Skin epidermis (tissue), 12 donors: Measurements from ENCODE around the gene C22orf31.
A peak's percentile ranks its signal among the peaks of the same experiment; 100 is the strongest.

ENCODE experiments used
- H3K27ac ChIP-seq, 21 experiments: fragments of 200-600 bp; sonication (generic) in 11 of 21; one replicate each; pipeline ENCODE4 v1.5.0; 2020; ENCODE audit warnings: mild to moderate bottlenecking in 3 of 21, inconsistent platforms in 2 of 21, moderate library complexity in 2 of 21
- H3K4me3 ChIP-seq, 7 experiments: fragments of 200-600 bp; sonication (generic) in 2 of 7; one replicate each; pipeline ENCODE4 v1.5.0; 2020; ENCODE audit warnings: inconsistent platforms in 2 of 7, mild to moderate bottlenecking in 2 of 7, moderate library complexity in 1 of 7

Gene C22orf31

GRCh38 chr22:29082826-29083545 is 21.4 kb upstream of the C22orf31 start:
- peak overlapping the region in 6 of 21 experiments; percentile 4 to 58 (median 42) for H3K27ac ChIP-seq
- H3K4me3 ChIP-seq, result no peak overlapping the region

GRCh38 chr22:29081517-29082236 is 20.0 kb upstream of the C22orf31 start:
- peak overlapping the region in 7 of 21 experiments; percentile 14 to 69 (median 38) for H3K27ac ChIP-seq
- H3K4me3 ChIP-seq, result no peak overlapping the region

DNA sequence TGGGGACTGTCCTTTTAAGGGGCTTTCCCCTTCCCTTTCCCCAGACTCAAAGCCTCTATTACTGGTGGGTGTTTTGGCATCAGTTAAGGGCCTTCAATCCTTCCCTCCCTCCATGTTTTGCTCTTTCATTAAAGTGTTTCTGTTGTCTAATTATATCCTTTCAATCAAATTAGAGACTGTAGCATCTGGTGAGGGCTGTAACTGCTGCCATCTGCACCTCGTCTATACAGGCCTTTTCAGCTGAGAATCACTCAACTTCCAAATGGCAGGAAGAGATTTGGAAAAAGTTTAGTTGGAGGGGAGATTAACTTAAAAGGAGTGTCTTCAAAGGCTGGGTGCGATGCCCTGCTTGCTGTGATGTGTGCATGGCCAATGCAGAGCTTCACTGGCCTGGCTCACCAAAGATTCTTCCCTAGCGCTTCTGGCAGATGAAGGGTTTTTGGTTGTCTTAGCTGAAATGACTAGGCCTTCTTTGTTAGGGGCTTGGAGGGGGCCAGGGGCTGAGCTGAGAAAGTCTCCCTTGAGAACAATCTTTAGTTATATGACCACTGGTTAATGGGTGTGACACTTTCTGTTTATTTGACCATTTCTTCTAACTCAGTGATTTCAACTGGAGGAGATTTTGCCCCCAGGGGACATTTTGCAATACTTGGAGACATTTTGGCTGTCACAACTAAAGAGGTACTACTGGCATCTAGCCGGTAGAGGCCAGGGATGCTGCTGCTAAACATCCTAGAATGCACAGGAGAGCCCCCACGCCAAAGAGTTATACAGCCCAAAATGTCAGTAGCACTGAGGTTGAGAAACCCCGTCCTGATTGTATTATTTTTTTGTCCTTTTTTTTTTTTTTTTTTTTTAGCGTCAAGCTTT is 18.7 kb upstream of the C22orf31 start:
- Histone ChIP-seq H3K4me3 (no peak overlapping the region), H3K27ac (peak overlapping the region in 16 of 21 experiments; percentile 4 to 71 (median 44))

- Histone ChIP-seq H3K27ac (peak overlapping the region in 19 of 21 experiments; percentile 3 to 71 (median 49)), H3K4me3 (no peak overlapping the region)
Measured at GRCh38 chr22:29079218-29079901, 17.7 kb upstream of the C22orf31 start.

- Histone ChIP-seq H3K4me3 (no peak overlapping the region), H3K27ac (peak overlapping the region in 19 of 21 experiments; percentile 3 to 71 (median 49))
Measured at GRCh38 chr22:29078869-29079207, 17.2 kb upstream of the C22orf31 start.

- H3K27ac ChIP-seq, result peak overlapping the region in 17 of 21 experiments; percentile 3 to 72 (median 55)
Measured at GRCh38 chr22:29078036-29078868, 16.6 kb upstream of the C22orf31 start.

DNA sequence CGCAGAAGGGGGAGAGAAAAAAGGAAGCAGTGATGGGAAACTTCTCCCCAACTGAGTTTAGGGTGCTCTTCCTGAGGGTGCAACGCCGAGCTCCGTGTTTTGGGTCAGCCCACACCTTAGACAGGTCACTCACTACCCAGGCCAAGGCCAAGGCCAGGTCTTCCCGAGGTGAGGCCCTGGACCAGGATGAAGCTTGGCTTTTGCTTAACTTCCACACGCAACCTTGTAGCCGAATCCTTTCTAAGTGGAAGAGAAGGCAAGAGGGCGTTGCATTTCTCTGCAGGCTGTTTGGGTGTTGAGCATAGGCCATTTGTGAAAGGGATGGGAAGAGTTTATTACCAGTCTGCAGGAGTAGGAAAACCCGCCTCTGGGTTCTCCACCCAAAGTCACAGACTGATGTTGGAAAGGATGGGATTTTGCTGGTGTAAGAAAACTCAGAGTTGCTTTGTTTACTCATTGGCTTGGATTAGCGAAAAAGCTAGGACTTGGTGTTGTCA is 12.7 kb upstream of the C22orf31 start:
- H3K27ac ChIP-seq, result peak overlapping the region in 19 of 21 experiments; percentile 80 to 98 (median 94)
- H3K4me3 ChIP-seq, result peak overlapping the region; percentile 64 to 87 (median 72)

More at GRCh38 chr22:29078036-29078868, 16.6 kb upstream of the C22orf31 start:
- no peak overlapping the region for H3K4me3 ChIP-seq

- Histone ChIP-seq H3K4me3 (peak overlapping the region; percentile 64 to 87 (median 72)), H3K27ac (peak overlapping the region; percentile 80 to 98 (median 94))
Measured at GRCh38 chr22:29073618-29074275, 12.1 kb upstream of the C22orf31 start.

GRCh38 chr22:29072979-29073617 is 11.5 kb upstream of the C22orf31 start, which contains the start of gene KREMEN1:
Gene KREMEN1 (plus strand): TSS chr22:29073035. CDS start chr22:29073131, 96 bp downstream.
- peak within 1 kb of the TSS; percentile 64 to 87 (median 72) for H3K4me3 ChIP-seq
- peak within 1 kb of the TSS; percentile 80 to 98 (median 94) for H3K27ac ChIP-seq

GRCh38 chr22:29072193-29072978 is 10.8 kb upstream of the C22orf31 start:
- H3K27ac ChIP-seq, result peak overlapping the region in 16 of 21 experiments; percentile 23 to 86 (median 71)
- H3K4me3 ChIP-seq, result peak overlapping the region in 6 of 7 experiments; percentile 18 to 87 (median 52)

DNA sequence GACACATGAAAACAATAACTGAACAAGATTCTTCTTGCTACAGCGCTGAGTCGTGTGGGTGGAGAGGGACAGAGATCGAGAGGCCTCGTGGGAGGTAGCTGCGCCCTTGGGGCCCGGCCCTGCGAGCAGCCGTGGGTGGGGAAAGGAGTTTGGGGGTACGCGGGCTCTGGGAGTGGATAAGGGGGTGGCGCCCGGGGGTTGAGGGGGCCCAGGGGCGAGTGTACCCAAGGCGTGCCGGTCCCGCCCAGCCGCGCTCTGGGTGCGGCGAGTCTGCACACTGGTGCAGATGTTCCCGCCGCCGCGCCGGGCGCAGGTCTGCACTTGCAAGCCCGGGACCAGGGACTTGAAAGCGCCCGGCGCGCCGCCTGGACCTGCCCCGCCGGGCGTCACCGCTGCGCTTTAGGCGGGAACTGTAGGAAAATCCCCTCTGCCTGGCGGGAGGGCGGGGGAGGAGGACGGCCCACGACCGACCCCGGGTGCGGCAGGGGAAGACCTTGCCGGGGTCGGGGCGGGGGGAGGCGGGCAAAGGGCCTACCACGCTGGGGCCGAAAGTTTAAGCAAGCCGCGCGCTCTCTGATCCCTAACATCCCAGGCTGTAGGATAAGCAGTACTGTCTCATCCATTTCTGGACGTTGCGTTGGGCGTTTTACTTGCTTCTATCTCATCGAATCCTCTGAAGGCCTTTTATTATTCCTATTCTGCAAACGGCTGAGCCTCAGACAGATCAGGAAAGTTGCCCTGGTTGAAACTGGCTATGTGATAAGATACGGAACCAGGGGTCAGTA is 9.8 kb upstream of the C22orf31 start:
- Histone ChIP-seq H3K27ac (peak overlapping the region in 20 of 21 experiments; percentile 10 to 86 (median 65)), H3K4me3 (peak overlapping the region; percentile 3 to 87 (median 31))

GRCh38 chr22:29070490-29070889 is 8.9 kb upstream of the C22orf31 start:
- Histone ChIP-seq H3K4me3 (no peak overlapping the region), H3K27ac (peak overlapping the region in 15 of 21 experiments; percentile 23 to 86 (median 73))

- Histone ChIP-seq H3K27ac (no peak overlapping the region), H3K4me3 (no peak overlapping the region)
Measured at GRCh38 chr22:29069463-29069862, 7.8 kb upstream of the C22orf31 start.

DNA sequence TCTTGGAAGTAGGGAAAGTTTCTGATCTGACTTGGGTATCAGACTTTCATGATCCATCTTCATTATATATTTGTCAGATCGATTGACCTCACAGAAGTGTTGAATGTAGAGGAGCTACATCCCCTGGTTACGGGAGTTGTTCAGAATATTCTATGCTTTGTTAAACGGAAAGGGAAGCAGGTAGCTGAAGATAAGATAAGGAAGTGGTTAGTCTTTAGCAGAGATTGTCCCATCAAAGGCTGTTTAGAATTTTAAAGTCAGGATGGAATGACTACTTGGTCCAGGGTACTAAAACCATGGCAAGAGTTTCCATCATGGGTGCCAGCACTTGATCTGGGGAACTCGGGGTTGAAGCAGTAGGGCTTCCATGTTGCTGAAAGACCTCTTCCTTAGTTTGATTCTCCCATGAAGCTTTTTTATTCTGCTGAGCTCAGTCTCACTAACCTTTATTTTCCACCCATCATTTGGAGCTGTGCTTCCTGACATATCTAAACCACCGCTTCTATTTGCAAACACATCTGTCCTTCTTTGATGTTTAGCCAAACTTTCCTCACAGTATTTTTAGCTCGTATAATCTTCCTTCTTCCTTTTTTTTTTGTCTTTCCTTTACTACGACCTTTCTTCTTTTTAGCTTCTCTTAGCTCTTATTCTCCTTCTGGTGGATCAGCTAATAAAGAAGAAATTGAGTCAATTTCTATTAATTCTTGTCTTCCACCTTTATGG is 4.0 kb upstream of the C22orf31 start:
- Histone ChIP-seq H3K27ac (no peak overlapping the region), H3K4me3 (no peak overlapping the region)

DNA sequence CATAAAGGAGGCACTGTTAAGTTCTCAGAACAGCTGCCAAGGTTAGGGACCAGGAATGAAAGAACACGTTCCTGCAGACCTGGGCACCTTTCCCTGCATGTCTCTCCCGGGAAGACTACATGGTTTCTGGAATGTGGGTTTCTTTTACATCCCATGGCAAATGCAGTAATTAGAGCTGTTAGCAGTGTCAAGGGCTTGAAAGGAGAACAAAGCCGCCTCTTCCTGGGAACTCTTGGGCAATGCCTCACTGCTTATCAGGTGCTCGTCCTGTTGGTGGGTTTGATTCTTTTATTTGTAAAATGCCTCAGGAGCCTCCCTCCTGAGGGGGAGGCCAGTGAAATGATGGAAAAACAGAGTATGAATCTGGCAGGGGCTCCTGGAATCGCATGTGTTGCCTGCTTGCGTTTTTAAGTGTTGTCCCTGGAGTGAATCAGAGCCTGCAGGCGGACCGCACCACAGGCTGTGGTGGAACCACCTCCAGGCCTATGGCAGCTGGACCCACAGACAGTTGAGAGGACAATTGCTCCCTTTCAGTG is 723 bp upstream of the C22orf31 start:
- H3K27ac ChIP-seq, result peak overlapping the region in 2 of 21 experiments; percentile 33 to 40
- H3K4me3 ChIP-seq, result no peak overlapping the region
